GM19239 (cell line): Measurements from ENCODE around the gene PROM1.
A peak's percentile ranks its signal among the peaks of the same experiment; 100 is the strongest.

Source experiments
- DNase-seq: peaks from one replicate; pipeline ENCODE4 v3.0.0; 2011; ENCODE audit warnings: low spot score; ENCODE audit not compliant: insufficient read length
- FAIRE-seq: peaks from 2 replicates; lab custom pipeline; 2011; peaks lifted over from hg19 to GRCh38; lab: Jason Lieb, UNC

Gene PROM1

GRCh38 chr4:16070203-16070602 lies 13.6 kb downstream of the PROM1 start:
- no peak for DNase-seq
- no peak for FAIRE-seq

GRCh38 chr4:16067515-16067914 lies 16.3 kb downstream of the PROM1 start:
- DNase-seq (no peak), FAIRE-seq (no peak)

DNA sequence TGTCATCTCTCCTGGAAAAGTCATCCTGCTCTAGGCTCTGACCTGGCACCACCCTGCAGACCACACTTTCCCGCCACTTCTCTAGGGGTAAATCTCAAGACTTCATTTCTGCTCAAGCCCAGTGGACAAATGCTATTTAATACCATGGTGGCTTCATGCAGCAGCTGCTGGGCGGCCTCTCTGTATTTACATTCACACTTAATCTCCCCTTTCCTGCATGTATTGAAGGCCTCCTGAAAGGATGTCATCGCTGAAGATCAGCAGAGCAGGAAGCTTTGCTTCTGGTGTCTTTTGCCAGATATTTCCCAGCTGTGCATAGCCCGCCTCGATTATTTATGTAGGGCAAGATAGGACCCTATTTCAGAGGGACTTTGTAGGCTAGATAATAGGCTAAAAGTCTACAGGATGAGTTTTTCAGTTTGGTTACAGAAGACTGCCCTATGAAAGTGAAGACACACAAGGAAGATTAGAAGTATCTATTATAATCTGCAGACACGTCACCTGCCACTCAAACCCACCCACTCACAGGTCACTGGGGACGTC lies 17.2 kb downstream of the PROM1 start:
- DNase-seq: no peak
- no peak for FAIRE-seq

DNA sequence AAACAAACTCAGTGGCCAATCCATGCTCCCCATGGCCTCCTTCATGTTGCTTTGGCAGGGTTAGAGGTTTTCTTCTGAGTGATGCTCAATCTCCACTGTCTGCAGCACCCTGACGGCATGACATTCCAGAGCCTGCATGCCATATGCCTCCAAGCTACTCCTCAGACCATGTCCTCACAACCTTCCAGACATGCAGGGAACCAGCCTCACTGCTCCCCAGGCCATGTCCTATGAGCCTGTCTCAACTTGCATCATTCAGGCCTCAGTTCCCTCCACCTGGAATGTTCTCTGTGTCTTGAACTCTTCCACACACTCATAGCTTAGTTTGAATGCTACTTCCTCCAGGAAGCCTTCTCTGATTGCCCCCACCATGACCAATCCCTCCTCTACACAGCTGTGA lies 18.8 kb downstream of the PROM1 start:
- FAIRE-seq: no peak
- no peak for DNase-seq

- DNase-seq (no peak), FAIRE-seq (no peak)
These were observed 21.2 kb downstream of the PROM1 start for GRCh38 chr4:16062601-16063000.

DNA sequence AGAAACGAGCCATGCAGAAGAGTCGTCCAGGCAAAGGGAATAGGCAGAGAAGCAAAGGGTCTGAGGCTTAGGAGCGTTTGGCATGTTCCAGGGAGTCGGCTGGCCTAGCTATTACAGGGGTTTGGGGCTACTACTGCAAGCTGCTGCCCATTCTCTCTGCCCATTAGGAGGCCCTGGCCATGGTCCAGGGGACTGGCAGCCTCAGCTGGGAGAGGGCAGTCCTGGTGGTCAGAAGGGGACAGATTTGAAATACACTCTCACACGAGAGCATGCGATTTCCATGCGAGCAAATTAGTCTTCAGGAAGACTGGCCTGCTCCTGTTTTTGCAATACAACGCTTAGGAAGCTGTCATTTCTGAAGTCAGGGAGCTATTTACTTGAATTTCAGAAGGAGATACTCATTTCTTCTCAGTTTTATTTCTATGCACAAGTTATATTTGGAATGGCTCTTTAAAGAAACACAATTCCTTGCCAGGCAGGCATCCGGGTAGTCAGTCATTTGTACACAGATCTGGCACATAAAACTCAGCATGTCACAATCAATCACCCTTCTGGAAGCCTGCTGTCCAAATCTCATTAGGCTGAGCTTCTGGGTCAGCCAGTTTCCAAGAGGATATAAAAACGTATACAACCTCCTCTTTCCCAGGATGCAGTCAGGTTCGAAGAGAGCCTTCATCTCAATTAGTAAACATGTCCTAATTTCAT lies 27.0 kb downstream of the PROM1 start:
- DNase-seq (no peak), FAIRE-seq (no peak)

DNA sequence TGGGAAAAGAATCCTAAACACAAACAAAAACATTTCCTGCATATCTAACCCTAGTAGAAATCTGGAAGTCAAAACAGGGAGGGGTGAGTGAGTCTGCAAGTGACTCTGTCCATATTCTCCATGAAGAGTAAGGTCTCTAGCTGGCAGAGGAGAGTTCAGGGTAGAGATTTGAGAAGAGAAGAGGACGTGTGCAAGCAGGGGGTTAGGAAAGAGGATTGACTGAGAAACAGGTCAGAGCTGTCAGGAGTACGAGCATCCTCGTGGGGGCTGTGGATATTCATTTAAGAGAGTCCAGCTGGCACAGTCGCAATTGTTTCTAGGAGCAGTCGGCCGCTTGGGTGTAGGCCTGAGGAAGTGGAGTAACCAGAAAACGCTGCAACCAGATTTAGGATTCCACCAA lies 27.9 kb downstream of the PROM1 start:
- DNase-seq: no peak
- no peak for FAIRE-seq

DNA sequence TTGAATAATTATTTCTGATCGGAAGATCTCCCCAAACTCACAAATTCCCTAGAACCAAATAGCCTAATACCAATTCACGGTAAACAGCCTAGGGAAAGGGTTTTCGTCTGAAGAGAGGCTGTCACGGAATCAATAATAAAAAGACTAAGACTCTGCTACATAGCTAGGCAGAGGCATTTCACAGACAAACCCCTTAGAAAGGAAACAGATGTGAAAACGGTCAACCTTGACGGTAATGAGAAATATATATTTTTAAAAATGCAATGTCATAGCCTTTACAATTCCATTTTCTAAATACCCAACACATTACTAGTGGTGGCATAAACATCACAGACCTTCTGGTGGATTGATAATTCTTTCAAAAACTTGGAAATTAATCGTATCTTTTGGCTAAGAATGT lies 28.4 kb downstream of the PROM1 start:
- FAIRE-seq (peak; percentile 11), DNase-seq (no peak)

DNA sequence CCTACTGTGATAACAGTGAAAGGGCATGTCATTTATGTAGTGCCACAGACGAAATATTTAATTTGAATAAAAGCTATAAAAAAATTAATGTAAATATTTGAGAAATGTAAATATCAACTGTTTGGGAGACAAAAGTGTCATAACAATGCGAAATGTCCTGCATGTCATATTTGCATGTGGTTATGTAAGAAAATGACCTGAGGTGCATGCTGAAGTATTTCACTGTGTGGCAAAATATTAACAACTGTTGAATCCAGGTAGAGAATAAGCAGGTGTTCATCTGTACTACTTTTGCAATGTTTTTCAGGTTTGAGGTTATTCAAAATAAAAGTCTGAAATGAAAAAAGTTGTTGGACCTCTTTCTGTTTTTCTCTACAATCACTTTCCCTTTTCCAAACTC lies 30.9 kb downstream of the PROM1 start:
- no peak for DNase-seq
- FAIRE-seq: no peak

GRCh38 chr4:16051980-16052379 lies 31.8 kb downstream of the PROM1 start:
- DNase-seq: no peak
- FAIRE-seq: no peak

- no peak for FAIRE-seq
- no peak for DNase-seq
These were observed 32.7 kb downstream of the PROM1 start for GRCh38 chr4:16051132-16051531.

DNA sequence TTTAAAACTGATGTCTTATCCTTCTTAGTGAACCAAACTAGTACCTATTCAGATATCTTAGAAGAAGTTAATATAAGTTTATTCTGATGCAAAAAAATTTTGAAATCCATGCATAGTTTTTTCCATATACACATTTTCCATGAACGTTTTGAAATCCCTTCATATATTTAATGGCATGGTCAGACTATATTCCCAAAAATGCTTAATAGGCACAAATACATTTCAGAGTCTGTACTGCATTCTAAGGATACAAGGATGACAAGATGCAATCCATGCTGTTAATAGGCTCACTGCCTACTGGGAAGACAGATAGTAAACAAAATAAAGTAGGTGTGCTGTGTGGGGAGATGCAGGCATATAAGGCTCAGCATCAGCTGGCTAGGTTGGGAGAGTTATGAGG lies 33.2 kb downstream of the PROM1 start:
- FAIRE-seq (no peak), DNase-seq (no peak)

- DNase-seq (no peak), FAIRE-seq (no peak)
These were observed 35.0 kb downstream of the PROM1 start for GRCh38 chr4:16048619-16049419.

DNA sequence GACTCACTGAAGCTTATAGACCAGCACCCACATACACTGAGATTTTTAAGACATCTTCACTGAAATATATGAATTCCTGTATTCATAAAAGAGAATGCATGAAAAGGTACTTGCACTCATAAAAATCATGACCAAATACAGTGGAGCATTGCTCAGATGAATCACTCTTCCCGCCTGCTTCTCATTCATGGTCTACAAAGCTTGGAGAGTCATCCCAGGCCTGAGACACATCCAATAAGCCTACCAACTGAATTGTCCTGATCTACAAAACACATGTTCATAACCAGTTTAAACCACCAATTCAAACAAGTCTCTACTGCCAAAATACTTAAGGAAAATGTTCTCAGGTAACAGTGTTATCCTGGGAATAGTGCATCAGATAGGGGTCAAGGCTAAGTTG lies 38.1 kb downstream of the PROM1 start:
- FAIRE-seq (no peak), DNase-seq (no peak)

DNA sequence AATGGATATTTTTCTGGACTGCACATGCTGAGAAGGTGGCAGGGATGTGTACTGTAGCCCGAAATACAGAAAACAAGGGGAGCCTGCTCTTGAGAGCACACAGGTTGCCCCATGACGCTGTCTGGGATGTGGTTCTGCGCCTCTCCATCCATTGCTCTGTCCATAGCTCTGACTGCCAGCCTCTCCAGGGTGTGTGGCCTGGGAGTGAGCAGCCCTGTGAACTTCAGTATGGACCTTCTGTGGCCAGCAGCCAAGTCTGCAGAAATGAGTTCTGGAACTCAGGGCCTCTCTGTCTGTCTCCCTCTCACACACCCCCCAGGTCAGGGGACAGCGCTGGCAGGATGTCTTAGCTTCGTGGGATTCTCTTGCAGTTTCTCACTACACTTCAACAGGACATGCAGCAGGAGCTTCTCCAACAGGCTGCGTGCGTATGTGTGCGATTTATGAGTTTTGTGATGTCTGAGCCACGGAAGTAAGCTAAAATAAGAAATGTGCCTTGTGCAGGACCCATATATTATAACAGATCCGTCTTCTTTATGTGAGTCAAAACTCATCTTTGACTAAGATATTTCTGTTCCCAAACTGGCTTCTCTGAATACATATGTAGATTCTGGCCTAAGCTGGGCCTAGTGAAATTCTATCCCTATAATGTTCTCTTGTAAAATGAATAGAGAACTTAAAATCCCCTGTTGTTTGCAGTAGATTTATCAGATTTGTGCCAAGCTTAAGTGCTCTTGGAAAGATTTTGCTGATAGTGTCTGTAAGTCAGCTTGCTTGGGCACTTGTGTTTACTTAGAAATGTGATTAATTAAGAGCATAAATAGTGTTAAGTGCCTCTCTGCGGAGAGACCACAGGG lies 40.0 kb downstream of the PROM1 start:
- FAIRE-seq (no peak), DNase-seq (no peak)

- no peak for FAIRE-seq
These were observed 44.7 kb downstream of the PROM1 start for GRCh38 chr4:16039139-16039538.

GRCh38 chr4:16037901-16038300 lies 45.9 kb downstream of the PROM1 start:
- no peak for FAIRE-seq
- no peak for DNase-seq

More at GRCh38 chr4:16039139-16039538, 44.7 kb downstream of the PROM1 start:
- no peak for DNase-seq

DNA sequence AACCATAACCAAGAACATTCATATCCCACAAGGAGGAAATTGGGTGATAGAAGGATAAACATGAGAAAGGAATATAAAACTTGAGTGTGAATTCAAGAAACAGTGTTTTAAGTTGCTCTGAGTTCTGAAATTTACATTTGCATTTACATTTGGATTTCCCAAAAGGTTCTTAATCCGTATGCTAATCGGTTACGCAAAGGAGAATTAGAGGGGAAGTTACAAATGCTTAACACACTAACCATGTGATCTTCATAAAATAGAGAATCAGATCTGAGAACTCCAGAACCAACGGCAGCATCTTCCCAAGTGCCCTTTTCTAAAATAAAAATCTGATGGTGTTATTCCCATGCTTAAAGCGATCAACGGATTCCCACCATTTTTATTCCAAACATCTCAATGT lies 48.0 kb downstream of the PROM1 start:
- DNase-seq (no peak), FAIRE-seq (no peak)

DNA sequence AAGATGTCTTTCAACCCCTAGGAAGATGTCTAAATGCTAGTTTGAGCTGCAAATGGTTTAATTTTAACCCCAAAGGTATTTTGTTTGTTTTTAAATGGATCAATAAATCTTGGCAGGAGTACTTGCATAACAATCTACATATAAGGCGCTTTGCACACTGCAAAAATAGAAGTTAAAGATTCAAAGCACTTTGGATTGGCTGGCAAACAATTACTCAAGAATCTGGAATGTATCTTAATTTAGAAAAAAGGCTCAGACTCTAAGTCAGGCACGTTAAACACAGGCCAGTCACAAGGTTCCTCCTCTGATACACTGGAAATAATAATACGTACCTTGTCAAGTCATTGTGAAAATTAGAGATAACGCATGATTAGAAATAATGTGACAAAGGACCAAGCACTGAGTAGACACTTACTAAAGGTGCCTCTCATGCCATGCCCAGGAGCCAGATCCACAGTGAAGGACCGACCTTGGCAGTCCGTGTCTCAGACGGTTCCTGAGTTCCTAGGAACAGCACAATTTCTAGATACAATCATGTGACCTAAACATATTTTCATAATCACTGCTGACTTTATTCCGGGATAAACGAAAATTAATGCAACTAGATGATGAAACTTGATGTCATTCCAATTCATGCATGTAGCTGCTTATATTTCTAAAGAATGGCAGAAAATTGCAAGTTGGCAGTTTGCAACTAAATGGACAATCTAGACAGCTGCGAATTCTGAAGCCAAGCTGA lies 49.6 kb downstream of the PROM1 start:
- DNase-seq: no peak
- FAIRE-seq: no peak

DNA sequence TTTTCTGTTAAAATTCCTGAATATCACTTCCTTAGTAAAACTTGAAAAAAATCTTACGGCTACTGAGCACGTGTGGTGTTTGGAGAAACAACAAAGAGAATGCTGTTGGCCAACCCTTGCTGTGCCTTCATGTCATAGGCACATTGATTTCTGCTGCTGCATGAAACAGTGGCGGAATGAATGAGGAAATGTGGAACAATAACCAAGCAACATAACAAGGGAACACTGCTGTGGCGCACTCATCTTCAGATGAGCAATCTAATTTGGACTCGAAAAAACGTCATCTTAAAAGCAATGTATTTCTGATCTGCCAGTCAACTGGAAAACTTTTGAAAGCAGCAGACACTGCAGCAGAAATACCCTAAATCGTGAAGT lies 51.4 kb downstream of the PROM1 start:
- DNase-seq (no peak), FAIRE-seq (no peak)
